ENCODE results near the gene BEX3.
"Not testable (repeated sequence)": the region's sequence is repeated elsewhere in the genome, so short reads cannot be mapped to it uniquely, and the experiment has no call there.

BEX3 gene

GRCh38 chrX:103376118-103376978, at the start of gene BEX3:
Gene BEX3, plus strand, starts transcription at chrX:103376538. Its CDS starts 984 bp downstream, at chrX:103377522.
- DNase-seq: peak; percentile 19

GRCh38 chrX:103329991-103330390, 46.3 kb upstream of the BEX3 start, which contains the start of gene TCEAL7:
Gene TCEAL7, plus strand, starts transcription at chrX:103330239. Its CDS starts 1,165 bp downstream, at chrX:103331404.
- DNase-seq: no peak

GRCh38 chrX:103330681-103331288, 45.6 kb upstream of the BEX3 start:
- DNase-seq: no peak

GRCh38 chrX:103338663-103339062, 37.7 kb upstream of the BEX3 start:
- no peak for DNase-seq

- peak; percentile 25 for DNase-seq
Observed at GRCh38 chrX:103343105-103343504, 33.2 kb upstream of the BEX3 start.

GRCh38 chrX:103344606-103345005, 31.7 kb upstream of the BEX3 start:
- DNase-seq: no peak

GRCh38 chrX:103347682-103348397, 28.5 kb upstream of the BEX3 start:
- no peak for DNase-seq

GRCh38 chrX:103356130-103356798, 20.1 kb upstream of the BEX3 start, which contains the start of gene TCEAL9:
Gene TCEAL9, plus strand, starts transcription at chrX:103356506. Its CDS starts 1,179 bp downstream, at chrX:103357685.
- no peak for DNase-seq

- DNase-seq: no peak
Observed at GRCh38 chrX:103356858-103357257, 19.5 kb upstream of the BEX3 start.

GRCh38 chrX:103357871-103358270, 18.5 kb upstream of the BEX3 start:
- DNase-seq: no peak

GRCh38 chrX:103359605-103360004, 16.7 kb upstream of the BEX3 start:
- not testable (repeated sequence) for DNase-seq

- no peak for DNase-seq
Observed at GRCh38 chrX:103360092-103360491, 16.2 kb upstream of the BEX3 start.

- DNase-seq: no peak
Observed at GRCh38 chrX:103360916-103361315, 15.4 kb upstream of the BEX3 start.

GRCh38 chrX:103361798-103362197, 14.5 kb upstream of the BEX3 start:
- no peak for DNase-seq

- no peak for DNase-seq
Observed at GRCh38 chrX:103362474-103362873, 13.9 kb upstream of the BEX3 start.

- DNase-seq: no peak
Observed at GRCh38 chrX:103363046-103363445, 13.3 kb upstream of the BEX3 start.

GRCh38 chrX:103367502-103367901, 8.8 kb upstream of the BEX3 start:
- no peak for DNase-seq

- no peak for DNase-seq
Observed at GRCh38 chrX:103369479-103369878, 6.9 kb upstream of the BEX3 start.

GRCh38 chrX:103372886-103373285, 3.5 kb upstream of the BEX3 start:
- DNase-seq: no peak

- no peak for DNase-seq
Observed at GRCh38 chrX:103373581-103373980, 2.8 kb upstream of the BEX3 start.

GRCh38 chrX:103376979-103377324, 614 bp downstream of the BEX3 start:
- no peak for DNase-seq

GRCh38 chrX:103378990-103379389, 2.7 kb downstream of the BEX3 start:
- no peak for DNase-seq

GRCh38 chrX:103382877-103383276, 6.5 kb downstream of the BEX3 start:
- DNase-seq: no peak

All from stimulated activated CD4-positive, alpha-beta T cell treated with anti-CD3 and anti-CD28 coated beads, Interleukin-4, amount 100 ng/mL, for 24 hours (primary cell).